H9 (cell line): ENCODE measurements around the gene PTPRN2. TPM values are rescaled to one million over a fixed set of nuclear protein-coding genes. Genes with fewer than 3 reads are reported as not detected.

Source experiments
- DNase-seq: peaks from one replicate; pipeline ENCODE4 v3.0.0-alpha.2; 2017
- H2AFZ ChIP-seq: one replicate; pipeline ENCODE4 v1.6.1; 2013; ENCODE audit warnings: mild to moderate bottlenecking, low read length, control low read depth, moderate library complexity
- H2AK5ac ChIP-seq: 2 replicates; pipeline ENCODE4 v1.6.1; 2013; ENCODE audit warnings: low read length, control low read depth, mixed read lengths; ENCODE audit not compliant: insufficient read length
- H2BK120ac ChIP-seq: one replicate; pipeline ENCODE4 v1.6.1; 2013; ENCODE audit warnings: low read depth, mild to moderate bottlenecking, low read length, control low read depth, inconsistent platforms; ENCODE audit not compliant: poor library complexity, severe bottlenecking
- H2BK12ac ChIP-seq: 2 replicates; pipeline ENCODE4 v1.6.1; 2013; ENCODE audit warnings: low read length, control low read depth, mixed read lengths, low read depth; ENCODE audit not compliant: insufficient read length
- H2BK15ac ChIP-seq: 2 replicates; pipeline ENCODE4 v1.6.1; 2013; ENCODE audit warnings: low read depth, low read length, control low read depth
- H2BK20ac ChIP-seq: one replicate; pipeline ENCODE4 v1.6.1; 2013; ENCODE audit warnings: low read depth, mild to moderate bottlenecking, low read length, control low read depth, inconsistent platforms; ENCODE audit not compliant: poor library complexity, severe bottlenecking
- H2BK5ac ChIP-seq: 2 replicates; pipeline ENCODE4 v1.6.1; 2013; ENCODE audit warnings: low read length, control low read depth, mixed read lengths; ENCODE audit not compliant: insufficient read length
- H3K14ac ChIP-seq: 2 replicates; pipeline ENCODE4 v1.6.1; 2013; ENCODE audit warnings: low read length, control low read depth; ENCODE audit not compliant: insufficient read depth
- H3K18ac ChIP-seq: 2 replicates; pipeline ENCODE4 v1.6.1; 2013; ENCODE audit warnings: low read depth, mild to moderate bottlenecking, mixed read lengths, low read length, control low read depth; ENCODE audit not compliant: insufficient read length
- H3K23ac ChIP-seq: 2 replicates; pipeline ENCODE4 v1.6.1; 2013; ENCODE audit warnings: low read length, control low read depth, mixed read lengths, low read depth; ENCODE audit not compliant: insufficient read length
- H3K23me2 ChIP-seq: 2 replicates; pipeline ENCODE4 v1.6.1; 2013; ENCODE audit warnings: low read depth, mild to moderate bottlenecking, mixed read lengths, low read length, control low read depth; ENCODE audit not compliant: insufficient read length, poor library complexity, severe bottlenecking
- H3K27ac ChIP-seq: 2 replicates; pipeline ENCODE4 v1.5.1; 2013; ENCODE audit warnings: low read length, control low read depth, mixed read lengths, low read depth; ENCODE audit not compliant: insufficient read length
- H3K27me3 ChIP-seq: 2 replicates; pipeline ENCODE4 v1.6.1; 2013; ENCODE audit warnings: low read length, control low read depth, inconsistent platforms; ENCODE audit not compliant: insufficient read depth
- H3K4ac ChIP-seq: 2 replicates; pipeline ENCODE4 v1.6.1; 2013; ENCODE audit warnings: low read depth, mild to moderate bottlenecking, control low read depth, inconsistent platforms, low read length, moderate library complexity
- H3K4me1 ChIP-seq: 2 replicates; pipeline ENCODE4 v1.6.1; 2013; ENCODE audit warnings: low read length, control low read depth, inconsistent platforms; ENCODE audit not compliant: insufficient read depth
- H3K4me2 ChIP-seq: 2 replicates; pipeline ENCODE4 v1.6.1; 2013; ENCODE audit warnings: low read length, control low read depth, mixed read lengths; ENCODE audit not compliant: insufficient read length, insufficient read depth
- H3K56ac ChIP-seq: 2 replicates; pipeline ENCODE4 v1.6.1; 2013; ENCODE audit warnings: low read depth, mild to moderate bottlenecking, mixed read lengths, low read length, control low read depth; ENCODE audit not compliant: insufficient read length
- H3K79me1 ChIP-seq: 2 replicates; pipeline ENCODE4 v1.6.1; 2013; ENCODE audit warnings: low read depth, mild to moderate bottlenecking, moderate library complexity, low read length, control low read depth, inconsistent platforms; ENCODE audit not compliant: insufficient read depth, poor library complexity, severe bottlenecking
- H3K79me2 ChIP-seq: 2 replicates; pipeline ENCODE4 v1.6.1; 2013; ENCODE audit warnings: low read length, control low read depth, inconsistent platforms; ENCODE audit not compliant: insufficient read depth
- H3K9ac ChIP-seq: 2 replicates; pipeline ENCODE4 v1.6.1; 2013; ENCODE audit warnings: low read length, control low read depth, mixed read lengths; ENCODE audit not compliant: insufficient read length; ENCODE audit errors: extremely low read depth
- H3K9me3 ChIP-seq: one replicate; pipeline ENCODE4 v1.6.1; 2013; ENCODE audit warnings: low read depth, low read length, inconsistent platforms; ENCODE audit not compliant: control insufficient read depth
- H3T11ph ChIP-seq: one replicate; pipeline ENCODE4 v1.6.1; 2013; ENCODE audit warnings: mild to moderate bottlenecking, low read length, control low read depth, inconsistent platforms
- H4K20me1 ChIP-seq: one replicate; pipeline ENCODE4 v1.6.1; 2013; ENCODE audit not compliant: control insufficient read depth, insufficient read length, insufficient read depth
- H4K5ac ChIP-seq: 2 replicates; pipeline ENCODE4 v1.6.1; 2013; ENCODE audit warnings: low read depth, mild to moderate bottlenecking, mixed read lengths, low read length, control low read depth; ENCODE audit not compliant: insufficient read length
- H4K8ac ChIP-seq: replicated peaks from 2 replicates; pipeline ENCODE4 v1.6.1; 2013; ENCODE audit warnings: low read length, control low read depth, mixed read lengths, low read depth; ENCODE audit not compliant: insufficient read length
- H4K91ac ChIP-seq: 2 replicates; pipeline ENCODE4 v1.6.1; 2013; ENCODE audit warnings: low read depth, mild to moderate bottlenecking, moderate library complexity, mixed read lengths, low read length, control low read depth; ENCODE audit not compliant: insufficient read length
- H3K27ac Mint-ChIP-seq, 3 experiments: 2 replicates in 2 of 3; 3 replicates in 1 of 3; pipeline ENCODE4 v1.8.0; 2020 to 2021; ENCODE audit warnings: mixed read lengths in 3 of 3, mild to moderate bottlenecking in 1 of 3, moderate library complexity in 1 of 3
- H3K27me3 Mint-ChIP-seq: 2 replicates; pipeline ENCODE4 v1.8.0; 2021; ENCODE audit warnings: low read depth, mild to moderate bottlenecking, moderate library complexity, mixed read lengths
- H3K36me3 Mint-ChIP-seq, 3 experiments: 2 replicates in 2 of 3; 3 replicates in 1 of 3; pipeline ENCODE4 v1.8.0; 2020 to 2021; ENCODE audit warnings: low read depth in 3 of 3, mixed read lengths in 3 of 3; ENCODE audit not compliant: insufficient read depth in 1 of 3
- H3K4me1 Mint-ChIP-seq, 2 experiments: 2 replicates each; pipeline ENCODE4 v1.8.0; 2020; ENCODE audit warnings: mixed read lengths in 2 of 2
- H3K4me3 Mint-ChIP-seq, 2 experiments: 2 replicates in 1 of 2; 3 replicates in 1 of 2; pipeline ENCODE4 v1.8.0; 2020 to 2021; ENCODE audit warnings: mild to moderate bottlenecking in 2 of 2, mixed read lengths in 2 of 2, moderate library complexity in 1 of 2
- H3K9me3 Mint-ChIP-seq, 2 experiments: 2 replicates in 1 of 2; 3 replicates in 1 of 2; pipeline ENCODE4 v1.8.0; 2020; ENCODE audit warnings: mild to moderate bottlenecking in 2 of 2, mixed read lengths in 2 of 2, moderate library complexity in 1 of 2
- CTCF ChIP-seq: fragments of 200-600 bp; sonication (generic); conservative IDR thresholded peaks from 3 replicates; pipeline ENCODE4 v1.8.0; 2021; ENCODE audit warnings: antibody characterized with exemption, mild to moderate bottlenecking
- WGBS: extraction: QIAGEN DNeasy Blood & Tissue Kit; methylation state at CpG from one replicate; pipeline ENCODE4 v1.1.7; 2013; ENCODE audit warnings: missing lambda C conversion rate, low lambda C conversion rate, mixed read lengths; ENCODE audit not compliant: insufficient read length; ENCODE audit errors: extremely low coverage; 5-methylcytosine and 5-hydroxymethylcytosine counted together
- total RNA-seq: library from RNA; stranded (reverse); gene quantifications from 2 replicates; pipeline ENCODE4 v1.2.1, GENCODE V29; 2021

Gene PTPRN2
- total RNA-seq, 1 experiment from 2014 or later, result 5.2 TPM

- no peaks in the 10 kb centered on the region for H3K79me1 ChIP-seq
- DNase-seq, result no peak
- Mint-ChIP-seq H3K27me3 (peaks cover 11% of the 10 kb centered on the region), H3K4me1 (peaks cover 15% of the 10 kb centered on the region in 2 experiments), H3K36me3 (peaks cover 11 to 33% (median 14%) of the 10 kb centered on the region in 3 experiments), H3K9me3 (peaks cover 34 to 45% of the 10 kb centered on the region in 2 experiments), H3K4me3 (no peak overlapping the region), H3K27ac (no peak overlapping the region)
- no peak overlapping the region for H2BK12ac ChIP-seq
- H2AK5ac ChIP-seq, result no peak overlapping the region
- H3K23ac ChIP-seq, result no peak overlapping the region
- H3K56ac ChIP-seq, result no peak overlapping the region
- no peak overlapping the region for H4K91ac ChIP-seq
- TF ChIP-seq CTCF, result no peak
- H2BK20ac ChIP-seq, result no peak overlapping the region
- no peaks in the 10 kb centered on the region for H3K9me3 ChIP-seq
- H3K27ac ChIP-seq, result no peak overlapping the region
- no peak overlapping the region for H3K4ac ChIP-seq
- H3K79me2 ChIP-seq, result no peaks in the 10 kb centered on the region
- H2AFZ ChIP-seq, result no peak overlapping the region
- no peak overlapping the region for H4K5ac ChIP-seq
- no peak overlapping the region for H3K14ac ChIP-seq
- no peak overlapping the region for H4K8ac ChIP-seq
- no CpG with 5 or more reads among the region's 3 CpGs for WGBS
- no peaks in the 10 kb centered on the region for H3K27me3 ChIP-seq
- no peak overlapping the region for H2BK15ac ChIP-seq
- no peak overlapping the region for H2BK120ac ChIP-seq
- no peaks in the 10 kb centered on the region for H3K23me2 ChIP-seq
- H3K18ac ChIP-seq, result no peak overlapping the region
- no peaks in the 10 kb centered on the region for H4K20me1 ChIP-seq
- no peak overlapping the region for H3T11ph ChIP-seq
- H2BK5ac ChIP-seq, result no peak overlapping the region
- H3K4me1 ChIP-seq, result no peaks in the 10 kb centered on the region; the same call in 1 of the 2 replicates
- no peak overlapping the region for H3K9ac ChIP-seq
- H3K4me2 ChIP-seq, result no peak overlapping the region
Measured at GRCh38 chr7:157947504-157947903, 640.1 kb downstream of the PTPRN2 start.
